HG03135 (cell line): Measurements from ENCODE around the gene PRXL2B.

Experiments used
- ATAC-seq: cut with Tn5 transposase; IDR thresholded peaks from one replicate; pipeline ENCODE4 v1.9.1; 2021; ENCODE audit warnings: mild to moderate bottlenecking, moderate library complexity; ENCODE audit not compliant: unreplicated experiment

PRXL2B gene

GRCh38 chr1:2584686-2585317 is 1.8 kb upstream of the PRXL2B start:
- ATAC-seq: no peak

DNA sequence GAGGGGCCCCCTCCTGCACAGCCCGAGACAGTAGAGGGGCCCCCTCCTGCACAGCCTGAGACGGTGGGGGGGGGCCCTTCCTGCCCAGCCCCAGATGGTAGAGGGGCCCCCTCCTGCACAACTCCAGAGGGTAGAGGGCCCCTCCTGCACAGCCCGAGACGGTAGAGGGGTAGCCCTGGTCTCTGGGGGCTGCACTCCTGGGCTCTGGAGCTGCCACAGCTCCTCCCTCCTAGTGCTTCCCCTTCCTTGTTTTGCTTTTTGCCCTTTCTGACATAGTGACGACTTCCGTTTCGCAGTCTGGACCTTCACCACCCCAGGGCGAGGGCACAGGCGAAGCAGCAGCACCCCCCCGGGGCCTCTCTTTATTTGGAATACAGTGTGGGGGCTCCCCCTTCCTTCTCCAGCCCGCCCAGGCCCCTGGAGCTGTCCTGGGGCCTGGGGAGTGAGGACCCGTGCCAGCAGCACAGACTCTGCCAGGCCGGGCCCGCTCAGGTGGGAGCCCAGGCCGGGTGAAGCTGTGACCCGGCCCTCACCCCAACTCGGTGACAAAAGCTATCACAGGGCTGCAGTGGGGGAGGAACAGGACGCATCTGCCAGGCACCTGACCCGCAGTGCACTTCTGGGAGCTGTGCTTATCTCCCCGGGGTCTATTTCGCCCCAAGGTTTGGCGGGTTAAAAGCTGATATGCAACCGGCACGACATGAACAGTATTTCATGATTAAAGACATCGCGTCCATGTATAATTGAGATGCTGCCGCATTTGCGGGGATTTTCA is 1.1 kb upstream of the PRXL2B start:
- ATAC-seq: peak; percentile 33

- no peak for ATAC-seq
These were observed 688 bp downstream of the PRXL2B start for GRCh38 chr1:2587071-2587859.

DNA sequence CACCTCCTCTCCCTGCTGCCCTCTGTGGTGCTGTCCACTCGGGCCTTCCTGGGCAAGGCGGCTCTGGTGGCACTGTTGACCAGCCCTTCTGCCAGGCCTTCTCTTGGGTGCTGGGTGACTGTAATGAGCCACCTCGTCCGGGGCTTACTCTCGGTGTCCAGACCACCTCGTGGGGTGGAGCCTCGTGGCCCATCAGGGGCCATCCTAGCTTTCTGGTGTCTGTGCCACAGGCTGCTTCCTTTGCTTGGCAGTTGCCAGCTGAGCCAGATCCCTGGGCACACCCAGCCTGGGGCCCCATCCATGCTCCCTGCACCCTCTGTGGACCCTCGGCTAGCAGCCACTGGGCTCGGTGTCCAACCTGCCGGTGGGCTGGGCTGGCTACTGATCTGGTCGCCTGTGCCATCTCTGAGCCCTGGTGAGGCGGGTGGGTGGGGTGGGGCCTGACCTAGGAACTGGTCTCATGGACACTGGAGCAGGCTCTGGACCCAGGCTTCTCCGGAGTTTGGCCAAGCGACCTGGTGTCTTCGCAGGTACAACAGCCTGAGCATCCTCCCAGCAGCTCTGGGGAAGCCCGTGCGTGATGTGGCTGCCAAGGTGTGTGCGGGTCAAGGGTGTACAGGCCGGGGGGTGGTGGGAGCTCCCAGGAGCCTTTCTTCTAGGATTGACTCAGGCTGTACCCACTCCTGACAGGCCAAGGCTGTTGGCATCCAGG is 1.4 kb downstream of the PRXL2B start:
- ATAC-seq: no peak

- ATAC-seq: no peak
These were observed 2.3 kb downstream of the PRXL2B start for GRCh38 chr1:2588661-2589430.

DNA sequence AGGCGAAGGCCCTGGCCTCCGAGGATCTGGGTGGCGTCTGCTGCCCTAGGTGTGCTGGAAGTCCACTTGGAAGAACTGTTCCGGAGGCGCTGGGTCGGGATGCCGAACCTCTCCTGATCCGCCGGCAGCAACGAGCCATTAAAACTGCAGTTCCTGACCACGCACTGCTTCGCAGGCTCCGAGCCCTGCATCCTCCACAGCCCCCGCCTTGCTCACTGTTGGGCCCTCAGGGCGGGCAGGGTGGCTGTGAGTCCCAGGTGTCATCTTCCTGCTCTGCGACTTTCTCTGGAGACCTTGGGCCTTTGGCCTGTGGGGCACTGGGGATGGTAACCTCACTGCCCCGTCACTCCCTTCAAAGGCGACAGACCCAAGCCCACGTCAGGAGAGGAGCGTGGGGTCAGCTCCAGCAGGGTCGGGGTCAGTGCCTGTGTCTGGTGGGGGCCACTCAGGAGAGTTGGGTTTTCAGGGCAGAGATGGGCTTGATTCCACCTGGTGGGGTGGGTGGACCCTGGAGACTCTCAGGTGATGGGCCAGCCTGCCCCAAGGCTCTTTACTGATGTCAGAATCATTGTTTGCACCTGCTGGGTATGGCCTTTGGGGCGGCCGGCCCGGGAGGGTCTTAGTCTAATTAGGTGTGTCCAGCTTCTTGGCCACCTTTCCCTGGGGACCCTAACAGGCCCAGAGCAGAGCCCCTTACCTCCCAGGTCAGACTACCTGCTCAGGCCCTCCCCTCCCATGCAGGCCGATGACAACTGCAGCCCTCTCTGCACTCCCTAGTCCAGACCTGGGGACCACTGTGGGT is 3.1 kb downstream of the PRXL2B start:
- ATAC-seq: no peak

GRCh38 chr1:2590233-2591141 is 3.9 kb downstream of the PRXL2B start:
- ATAC-seq: no peak

- no peak for ATAC-seq
These were observed 4.6 kb downstream of the PRXL2B start for GRCh38 chr1:2591233-2591580.

GRCh38 chr1:2591581-2592261 is 5.1 kb downstream of the PRXL2B start:
- ATAC-seq: no peak

GRCh38 chr1:2592672-2593071 is 6.1 kb downstream of the PRXL2B start:
- ATAC-seq: no peak

DNA sequence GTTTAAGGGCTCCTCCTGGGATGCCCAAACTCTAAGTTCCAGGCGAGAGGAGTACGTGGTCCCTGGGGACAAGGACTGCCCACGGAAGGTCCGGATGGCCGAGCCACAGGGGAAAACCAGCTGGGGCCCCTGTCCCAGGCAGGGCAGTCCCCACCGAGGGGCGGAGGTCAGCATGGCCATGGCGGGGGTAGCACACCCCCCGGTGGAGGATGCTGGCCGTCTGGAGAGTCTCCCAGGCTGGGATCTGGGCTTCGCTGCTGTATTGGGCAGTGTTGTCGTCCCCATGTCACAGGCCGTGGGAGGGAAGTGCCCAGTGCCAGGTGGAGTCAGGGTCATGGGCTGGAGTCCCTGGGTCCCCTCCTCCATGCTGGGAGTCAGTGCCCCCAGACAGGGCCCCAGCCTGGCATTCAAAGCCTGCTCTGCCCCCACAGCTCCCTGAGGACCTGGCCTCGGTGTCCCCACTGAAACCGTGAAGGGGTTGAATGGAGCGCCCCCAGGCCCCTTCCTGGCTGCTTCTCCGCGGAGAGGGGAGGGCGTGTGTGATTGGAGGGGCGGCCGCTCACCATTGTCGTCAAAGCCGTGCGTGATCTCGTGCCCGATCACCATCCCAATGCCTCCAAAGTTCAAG is 6.8 kb downstream of the PRXL2B start:
- ATAC-seq: no peak

GRCh38 chr1:2594001-2594640 is 7.5 kb downstream of the PRXL2B start:
- no peak for ATAC-seq

- ATAC-seq: no peak
These were observed 8.1 kb downstream of the PRXL2B start for GRCh38 chr1:2594641-2595131.

DNA sequence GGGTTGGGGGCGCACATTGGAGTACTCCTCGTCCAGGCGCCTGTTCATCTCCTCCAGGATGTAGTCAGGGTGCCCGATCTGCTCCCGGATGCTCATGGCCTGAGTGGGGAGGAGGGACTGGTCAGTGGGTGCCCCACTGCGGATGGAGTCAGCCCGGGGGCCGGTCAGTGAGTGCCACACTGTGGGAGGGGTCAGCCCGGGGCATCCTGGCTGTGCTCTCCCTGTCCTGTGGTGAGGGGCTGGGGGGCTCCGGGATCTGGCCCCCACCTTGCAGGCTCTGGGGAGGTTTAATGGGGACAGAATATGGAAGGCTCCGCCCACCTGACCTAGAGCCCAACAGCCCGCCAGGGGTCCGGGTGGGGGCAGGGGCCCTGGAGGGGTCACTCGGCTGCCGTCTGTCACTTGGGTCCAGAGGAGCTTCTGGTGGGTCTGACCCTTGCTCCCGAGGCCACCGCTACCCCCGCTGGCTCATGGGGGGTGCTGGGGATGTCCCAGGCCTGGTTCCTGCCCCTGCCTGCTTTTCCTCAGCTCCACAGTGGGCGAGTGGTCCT is 8.8 kb downstream of the PRXL2B start:
- ATAC-seq: no peak

DNA sequence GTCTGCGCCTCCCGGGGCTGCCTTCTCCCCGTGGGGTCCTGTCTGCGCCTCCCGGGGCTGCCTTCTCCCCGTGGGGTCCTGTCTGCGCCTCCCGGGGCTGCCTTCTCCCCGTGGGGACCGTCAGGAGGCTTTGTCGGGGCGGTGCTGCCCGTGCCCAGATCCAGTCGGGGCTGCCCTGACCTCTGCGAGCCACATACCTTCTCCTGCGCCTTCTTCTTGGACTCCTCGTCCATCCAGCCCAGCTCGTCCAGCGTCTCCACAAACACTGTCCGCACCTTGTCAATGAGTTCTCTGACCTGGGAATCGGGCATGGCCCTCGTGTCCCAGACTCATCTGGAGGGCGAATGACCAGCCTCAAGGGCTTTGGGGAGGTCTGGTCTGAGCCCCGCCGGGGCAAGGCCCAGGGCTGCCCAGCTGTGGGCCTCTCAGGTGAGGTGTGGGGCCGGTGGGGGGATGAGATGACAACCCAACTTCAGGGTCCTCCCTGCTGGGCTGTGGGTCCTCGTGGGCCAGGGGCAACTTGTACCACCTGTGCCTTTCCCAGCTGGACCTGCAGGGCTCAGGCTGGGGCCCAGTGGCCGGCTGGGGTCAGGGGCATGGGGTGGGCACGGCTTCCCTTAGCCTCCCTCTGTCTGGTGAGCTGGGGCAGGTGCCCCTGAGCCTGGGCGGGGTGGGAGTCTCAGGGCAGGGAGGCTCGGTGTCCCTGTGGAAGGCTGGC is 9.4 kb downstream of the PRXL2B start:
- ATAC-seq: no peak
